Mesenchymal stem cell (in vitro differentiated cells and primary cell): ENCODE measurements around the gene NOP56.
"Not testable (repeated sequence)": the region's sequence is repeated elsewhere in the genome, so short reads cannot be mapped to it uniquely, and the experiment has no call there.

Experiments used
- DNase-seq: peaks from one replicate; pipeline ENCODE4 v3.0.0-alpha.2; 2013
- H2AFZ ChIP-seq: one replicate; pipeline ENCODE4 v1.6.1; 2013; ENCODE audit warnings: low read depth, mild to moderate bottlenecking, control low read depth, inconsistent platforms, low read length, moderate library complexity
- H2AK5ac ChIP-seq: 2 replicates; pipeline ENCODE4 v1.6.1; 2013; ENCODE audit warnings: low read length, moderate library complexity, mild to moderate bottlenecking, inconsistent platforms; ENCODE audit not compliant: severe bottlenecking
- H2BK120ac ChIP-seq: one replicate; pipeline ENCODE4 v1.6.1; 2013; ENCODE audit warnings: low read depth, mild to moderate bottlenecking, inconsistent platforms, low read length, moderate library complexity
- H2BK12ac ChIP-seq, 2 experiments: one replicate each; pipeline ENCODE4 v1.6.1; 2013; ENCODE audit warnings: inconsistent platforms in 2 of 2, low read length in 2 of 2, mild to moderate bottlenecking in 2 of 2, moderate library complexity in 2 of 2, control low read depth in 1 of 2
- H2BK15ac ChIP-seq: one replicate; pipeline ENCODE4 v1.6.1; 2013; ENCODE audit warnings: mild to moderate bottlenecking, low read depth, inconsistent platforms; ENCODE audit not compliant: poor library complexity, severe bottlenecking
- H2BK5ac ChIP-seq: 2 replicates; pipeline ENCODE4 v1.6.1; 2013; ENCODE audit warnings: low read depth, mild to moderate bottlenecking, low read length, control low read depth, inconsistent platforms; ENCODE audit not compliant: poor library complexity, severe bottlenecking
- H3K14ac ChIP-seq, 2 experiments: one replicate each; pipeline ENCODE4 v1.6.1; 2013; ENCODE audit warnings: inconsistent platforms in 2 of 2, low read length in 2 of 2, control low read depth in 1 of 2, mild to moderate bottlenecking in 1 of 2, moderate library complexity in 1 of 2
- H3K18ac ChIP-seq, 2 experiments: one replicate each; pipeline ENCODE4 v1.6.1; 2013; ENCODE audit warnings: inconsistent platforms in 2 of 2, low read length in 2 of 2, control low read depth in 1 of 2, low read depth in 1 of 2, mild to moderate bottlenecking in 1 of 2
- H3K23ac ChIP-seq, 2 experiments: one replicate each; pipeline ENCODE4 v1.6.1; 2013; ENCODE audit warnings: inconsistent platforms in 2 of 2, low read length in 2 of 2, mild to moderate bottlenecking in 2 of 2, moderate library complexity in 2 of 2, control low read depth in 1 of 2
- H3K27ac ChIP-seq: 2 replicates; pipeline ENCODE4 v1.5.1; 2013; ENCODE audit warnings: mild to moderate bottlenecking, moderate library complexity, low read length, control low read depth, inconsistent platforms; ENCODE audit not compliant: poor library complexity, severe bottlenecking
- H3K27me3 ChIP-seq, 2 experiments: 2 replicates each; pipeline versions ENCODE4 v1.6.1 to v1.7.0; 2013; ENCODE audit warnings: low read length in 2 of 2, mild to moderate bottlenecking in 2 of 2, moderate library complexity in 2 of 2, control low read depth in 1 of 2, inconsistent platforms in 1 of 2; ENCODE audit not compliant: control insufficient read depth in 1 of 2, insufficient read depth in 1 of 2
- H3K36me3 ChIP-seq, 2 experiments: 2 replicates each; pipeline versions ENCODE4 v1.6.1 to v1.7.0; 2013; ENCODE audit warnings: low read length in 2 of 2, control low read depth in 1 of 2, inconsistent platforms in 1 of 2, low read depth in 1 of 2, mild to moderate bottlenecking in 1 of 2; ENCODE audit not compliant: insufficient read depth in 2 of 2, control insufficient read depth in 1 of 2
- H3K4ac ChIP-seq, 2 experiments: one replicate each; pipeline ENCODE4 v1.6.1; 2013; ENCODE audit warnings: inconsistent platforms in 2 of 2, low read length in 2 of 2, mild to moderate bottlenecking in 2 of 2, moderate library complexity in 2 of 2, control low read depth in 1 of 2, low read depth in 1 of 2
- H3K4me1 ChIP-seq: 2 replicates; pipeline ENCODE4 v1.6.1; 2013; ENCODE audit warnings: low read depth, low read length, control low read depth; ENCODE audit not compliant: control insufficient read depth, insufficient read depth
- H3K4me2 ChIP-seq: 2 replicates; pipeline ENCODE4 v1.6.1; 2013; ENCODE audit warnings: low read length, mild to moderate bottlenecking, inconsistent platforms; ENCODE audit not compliant: poor library complexity, severe bottlenecking
- H3K4me3 ChIP-seq, 2 experiments: 2 replicates each; pipeline versions ENCODE4 v1.5.1 to v1.7.0; 2013; ENCODE audit warnings: low read length in 2 of 2, mild to moderate bottlenecking in 2 of 2, control low read depth in 1 of 2, low read depth in 1 of 2; ENCODE audit not compliant: insufficient read depth in 1 of 2
- H3K79me1 ChIP-seq: replicated peaks from 2 replicates; pipeline ENCODE4 v1.6.1; 2013; ENCODE audit warnings: mild to moderate bottlenecking, control low read depth, low read length, inconsistent platforms; ENCODE audit not compliant: poor library complexity, severe bottlenecking
- H3K9ac ChIP-seq: 2 replicates; pipeline ENCODE4 v1.7.0; 2013; ENCODE audit warnings: mild to moderate bottlenecking, low read length, moderate library complexity
- H3K9me3 ChIP-seq: 2 replicates; pipeline ENCODE4 v1.7.0; 2013; ENCODE audit warnings: mild to moderate bottlenecking, low read length; ENCODE audit not compliant: control insufficient read depth
- H4K8ac ChIP-seq: one replicate; pipeline ENCODE4 v1.6.1; 2013; ENCODE audit warnings: inconsistent platforms, mild to moderate bottlenecking, low read length, moderate library complexity
- H4K91ac ChIP-seq: one replicate; pipeline ENCODE4 v1.6.1; 2013; ENCODE audit warnings: mild to moderate bottlenecking, low read length, inconsistent platforms
- WGBS: methylation state at CpG from one replicate; pipeline ENCODE4 v1.1.7; 2013; ENCODE audit warnings: mixed read lengths; 5-methylcytosine and 5-hydroxymethylcytosine counted together

NOP56 gene

DNA sequence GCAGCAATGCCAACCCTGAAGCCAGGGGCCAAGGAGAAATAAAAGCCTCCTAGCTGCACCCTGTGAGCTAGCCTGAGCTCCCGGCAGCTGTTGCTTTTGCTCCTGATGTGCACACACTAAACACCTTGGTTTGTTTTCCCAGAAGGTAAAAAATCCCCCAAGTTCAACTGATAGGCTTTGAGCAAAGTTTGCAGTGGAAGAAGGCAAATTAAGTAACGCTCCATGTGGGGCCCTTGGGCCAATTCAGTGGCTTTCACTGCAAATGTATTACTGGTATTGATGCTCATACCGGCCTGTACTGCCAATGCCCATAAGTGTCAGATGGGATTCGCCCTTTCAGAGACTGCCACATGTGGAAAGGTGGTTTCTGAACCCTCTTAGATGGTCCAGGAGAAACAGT is 21.0 kb downstream of the NOP56 start:
- Histone ChIP-seq H2AK5ac (no peak overlapping the region), H3K4me3 (no peak overlapping the region)

GRCh38 chr20:2680046-2680445 is 27.6 kb downstream of the NOP56 start:
- no peak overlapping the region for H2BK12ac ChIP-seq
- no peak overlapping the region for H3K27ac ChIP-seq
- no peaks in the 10 kb centered on the region for H3K36me3 ChIP-seq
- H3K4me3 ChIP-seq: no peak overlapping the region
- H2BK120ac ChIP-seq: no peak overlapping the region
- no peaks in the 10 kb centered on the region for H3K4me1 ChIP-seq
- H4K91ac ChIP-seq: no peak overlapping the region
- no peak overlapping the region for H3K9ac ChIP-seq
- H3K79me1 ChIP-seq: no peaks in the 10 kb centered on the region
- no peak overlapping the region for H2AK5ac ChIP-seq
- H4K8ac ChIP-seq: no peak overlapping the region
- H2BK15ac ChIP-seq: no peak overlapping the region
- H3K23ac ChIP-seq: no peak overlapping the region
- peaks cover 3% of the 10 kb centered on the region for H3K9me3 ChIP-seq
- H2BK5ac ChIP-seq: no peak overlapping the region
- H3K4me2 ChIP-seq: no peak overlapping the region
- no peak overlapping the region for H3K14ac ChIP-seq
- H2AFZ ChIP-seq: no peak overlapping the region
- H3K18ac ChIP-seq: no peak overlapping the region
- no peak overlapping the region for H3K4ac ChIP-seq
- peaks cover 36 to 47% of the 10 kb centered on the region in 2 experiments for H3K27me3 ChIP-seq
- 68% methylated on average over 2 of the region's 4 CpGs for WGBS
- no peak for DNase-seq

More for the DNA sequence above, 21.0 kb downstream of the NOP56 start:
- Histone ChIP-seq H3K4ac (no peak overlapping the region), H3K27ac (no peak overlapping the region), H4K91ac (no peak overlapping the region), H2BK120ac (no peak overlapping the region), H3K79me1 (no peaks in the 10 kb centered on the region), H2BK15ac (no peak overlapping the region), H3K23ac (no peak overlapping the region), H3K9ac (no peak overlapping the region), H2BK5ac (no peak overlapping the region), H3K9me3 (no peaks in the 10 kb centered on the region), H2BK12ac (no peak overlapping the region), H3K14ac (no peak overlapping the region), H4K8ac (no peak overlapping the region), H3K36me3 (no peaks in the 10 kb centered on the region), H3K27me3 (peaks cover 36 to 46% of the 10 kb centered on the region in 2 experiments), H3K18ac (no peak overlapping the region), H3K4me1 (no peaks in the 10 kb centered on the region), H2AFZ (no peak overlapping the region), H3K4me2 (no peak overlapping the region)
- 80% methylated on average over 4 of the region's 4 CpGs for WGBS
- DNase-seq: no peak

- H3K14ac ChIP-seq, H4K91ac ChIP-seq, H3K79me1 ChIP-seq, H2AK5ac ChIP-seq, H3K27ac ChIP-seq, H2BK12ac ChIP-seq, H3K23ac ChIP-seq, H3K9ac ChIP-seq, H3K18ac ChIP-seq, H3K36me3 ChIP-seq, H3K4me2 ChIP-seq, H4K8ac ChIP-seq, H2BK5ac ChIP-seq, H2BK120ac ChIP-seq, H2AFZ ChIP-seq, H3K9me3 ChIP-seq, H3K4ac ChIP-seq, H3K4me3 ChIP-seq, DNase-seq, H2BK15ac ChIP-seq, H3K4me1 ChIP-seq: not testable (repeated sequence)
- H3K27me3 ChIP-seq: peaks cover 50 to 61% of the 10 kb centered on the region in 2 experiments
- 51% methylated on average over 2 of the region's 3 CpGs for WGBS
Measured at GRCh38 chr20:2682040-2682439, 29.6 kb downstream of the NOP56 start.

GRCh38 chr20:2684817-2685216 is 32.4 kb downstream of the NOP56 start:
- not testable (repeated sequence) for H2AFZ ChIP-seq, H2BK120ac ChIP-seq, H2AK5ac ChIP-seq, H3K9ac ChIP-seq, H2BK15ac ChIP-seq, H3K4me2 ChIP-seq, H3K4me3 ChIP-seq, H3K79me1 ChIP-seq, H2BK5ac ChIP-seq, H2BK12ac ChIP-seq, H3K36me3 ChIP-seq, H3K23ac ChIP-seq, H3K18ac ChIP-seq, H4K8ac ChIP-seq, H3K14ac ChIP-seq, DNase-seq, H3K4me1 ChIP-seq, H3K9me3 ChIP-seq, H3K27ac ChIP-seq, H4K91ac ChIP-seq, H3K4ac ChIP-seq
- H3K27me3 ChIP-seq: peaks cover 57 to 66% of the 10 kb centered on the region in 2 experiments
- WGBS: 100% methylated on average over 2 of the region's 4 CpGs
